NCI-H1694 treated with DMSO at 0.1 percent for 48 hours (cell line): ENCODE data around the gene ICAM5.

Experiments
- DNase-seq: peaks from one replicate; lab custom pipeline; 2025; lab: John Stamatoyannopoulos, UW

ICAM5 gene

DNA sequence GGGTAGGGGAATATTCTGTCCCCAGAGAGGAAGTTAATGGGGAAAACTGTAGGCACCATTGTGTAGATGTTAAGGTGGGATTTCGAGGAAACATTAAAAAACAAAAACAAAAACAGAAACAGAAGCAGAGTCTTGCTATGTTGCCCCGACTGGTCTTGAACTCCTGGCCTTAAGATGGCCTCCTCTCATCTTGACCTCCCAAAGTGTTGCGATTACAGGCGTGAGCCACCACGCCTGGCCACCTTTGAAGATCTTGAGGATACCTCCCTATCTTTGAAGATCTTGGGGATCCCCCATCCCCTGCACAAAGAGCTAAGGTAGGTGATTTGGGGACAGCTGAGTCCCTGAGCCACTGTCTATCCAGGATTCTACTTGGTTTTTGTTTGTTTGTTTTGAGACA lies 50.2 kb downstream of the ICAM5 start:
- DNase-seq = no peak

DNA sequence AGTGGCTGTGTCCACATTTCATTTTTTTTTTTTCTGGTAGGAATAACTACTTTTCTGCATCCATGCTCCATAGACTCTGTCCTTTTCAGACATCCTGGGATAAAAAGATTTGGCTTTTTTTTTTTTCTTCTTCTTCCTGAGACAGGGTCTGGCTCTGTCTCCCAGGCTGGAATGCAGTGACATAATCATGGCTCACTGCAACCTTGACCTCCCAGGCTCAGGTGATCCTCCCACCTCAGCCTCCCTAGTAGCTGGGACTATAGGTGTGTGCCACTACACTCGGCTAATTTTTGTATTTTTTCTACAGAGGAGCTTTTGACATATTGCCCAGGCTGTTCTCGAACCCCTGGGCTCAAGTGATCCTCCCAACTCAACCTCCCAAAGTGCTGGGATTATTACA lies 53.7 kb downstream of the ICAM5 start:
- DNase-seq = no peak

DNA sequence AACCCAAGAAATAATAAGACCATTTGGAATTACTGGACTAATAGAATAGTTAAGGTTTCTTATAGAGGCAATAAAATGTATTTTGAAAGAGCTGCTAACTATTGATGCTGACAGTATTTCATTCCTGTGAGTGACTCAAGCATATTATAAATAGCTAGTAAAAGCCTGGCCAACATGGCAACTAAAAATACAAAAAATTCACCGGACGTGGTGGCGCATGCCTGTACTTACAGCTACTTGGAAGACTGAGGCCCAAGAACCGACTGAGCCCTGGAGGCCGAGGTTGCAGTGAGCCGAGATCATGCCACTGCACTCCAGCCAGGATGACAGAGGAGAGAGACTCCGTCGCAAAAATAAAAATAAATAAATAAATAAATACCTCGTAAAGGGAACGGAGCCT lies 55.0 kb downstream of the ICAM5 start:
- DNase-seq = no peak
